GM21526 (cell line): ENCODE data around the gene TBL1X.

ENCODE experiments used
- ATAC-seq: cut with Tn5 transposase; IDR thresholded peaks from one replicate; pipeline ENCODE4 v1.9.1; 2021; ENCODE audit warnings: moderate library complexity; ENCODE audit not compliant: unreplicated experiment, low FRiP score

Gene TBL1X

GRCh38 chrX:9493936-9494335 lies 29.1 kb downstream of the TBL1X start:
- ATAC-seq: no peak

- no peak for ATAC-seq
Measured at GRCh38 chrX:9494771-9495170, 29.9 kb downstream of the TBL1X start.

GRCh38 chrX:9495496-9495895 lies 30.6 kb downstream of the TBL1X start:
- no peak for ATAC-seq

GRCh38 chrX:9498236-9498635 lies 33.4 kb downstream of the TBL1X start:
- ATAC-seq: no peak

- ATAC-seq: no peak
Measured at GRCh38 chrX:9500584-9500983, 35.7 kb downstream of the TBL1X start.

- no peak for ATAC-seq
Measured at GRCh38 chrX:9501362-9501761, 36.5 kb downstream of the TBL1X start.

- no peak for ATAC-seq
Measured at GRCh38 chrX:9503261-9503660, 38.4 kb downstream of the TBL1X start.

- no peak for ATAC-seq
Measured at GRCh38 chrX:9510366-9510765, 45.5 kb downstream of the TBL1X start.

GRCh38 chrX:9510980-9511379 lies 46.1 kb downstream of the TBL1X start:
- no peak for ATAC-seq

- ATAC-seq: no peak
Measured at GRCh38 chrX:9515489-9515888, 50.6 kb downstream of the TBL1X start.

- no peak for ATAC-seq
Measured at GRCh38 chrX:9515973-9516538, 51.2 kb downstream of the TBL1X start.

- no peak for ATAC-seq
Measured at GRCh38 chrX:9516635-9517034, 51.8 kb downstream of the TBL1X start.

GRCh38 chrX:9518051-9518450 lies 53.2 kb downstream of the TBL1X start:
- no peak for ATAC-seq

GRCh38 chrX:9518889-9519288 lies 54.0 kb downstream of the TBL1X start:
- ATAC-seq: no peak

- ATAC-seq: no peak
Measured at GRCh38 chrX:9519546-9520216, 54.8 kb downstream of the TBL1X start.

- ATAC-seq: no peak
Measured at GRCh38 chrX:9520217-9520590, 55.3 kb downstream of the TBL1X start.

GRCh38 chrX:9522378-9523155 lies 57.7 kb downstream of the TBL1X start:
- ATAC-seq: no peak

- ATAC-seq: no peak
Measured at GRCh38 chrX:9525511-9526248, 60.8 kb downstream of the TBL1X start.

GRCh38 chrX:9526965-9527364 lies 62.1 kb downstream of the TBL1X start:
- ATAC-seq: no peak

- ATAC-seq: no peak
Measured at GRCh38 chrX:9528498-9528897, 63.6 kb downstream of the TBL1X start.

GRCh38 chrX:9529223-9529622 lies 64.4 kb downstream of the TBL1X start:
- no peak for ATAC-seq
